ENCODE measurements around the gene SMIM14.
"Not testable (repeated sequence)": the region's sequence is repeated elsewhere in the genome, so short reads cannot be mapped to it uniquely, and the experiment has no call there.

The SMIM14 gene

GRCh38 chr4:39660045-39660444, 21.4 kb upstream of the SMIM14 start:
- H3K9me3 ChIP-seq (ENCODE audit: severe bottlenecking): no peaks in the 10 kb centered on the region
- ATAC-seq (ENCODE audit: low read depth) (no peak; the same call in 2 of the 3 replicates), DNase-seq (ENCODE audit: low spot score) (no peak)
- H3K4me1 ChIP-seq (ENCODE audit: insufficient read depth, poor library complexity, severe bottlenecking): peaks cover under 1% of the 10 kb centered on the region
- H3K36me3 ChIP-seq (ENCODE audit: low read depth): no peaks in the 10 kb centered on the region
- TF ChIP-seq CTCF (IDR thresholded peaks at IDR 0.05; ENCODE audit: poor library complexity, severe bottlenecking): no peak
- no peaks in the 10 kb centered on the region for H3K27me3 ChIP-seq (ENCODE audit: insufficient read depth, poor library complexity, severe bottlenecking)
- no peak overlapping the region for H3K27ac ChIP-seq (ENCODE audit: poor library complexity, severe bottlenecking)
- no peak overlapping the region for H3K4me3 ChIP-seq (ENCODE audit: severe bottlenecking)

- Histone ChIP-seq H3K4me1 (ENCODE audit: insufficient read depth, poor library complexity, severe bottlenecking) (no peaks in the 10 kb centered on the region), H3K4me3 (ENCODE audit: severe bottlenecking) (no peak overlapping the region), H3K27ac (ENCODE audit: poor library complexity, severe bottlenecking) (no peak overlapping the region), H3K36me3 (ENCODE audit: low read depth) (no peaks in the 10 kb centered on the region), H3K9me3 (ENCODE audit: severe bottlenecking) (no peaks in the 10 kb centered on the region), H3K27me3 (ENCODE audit: insufficient read depth, poor library complexity, severe bottlenecking) (no peaks in the 10 kb centered on the region)
- TF ChIP-seq CTCF (IDR thresholded peaks at IDR 0.05; ENCODE audit: poor library complexity, severe bottlenecking): peak; percentile 33
- ATAC-seq (ENCODE audit: low read depth) (no peak), DNase-seq (ENCODE audit: low spot score) (no peak)
Measured at GRCh38 chr4:39658756-39659155, 20.1 kb upstream of the SMIM14 start.

- no peak for TF ChIP-seq CTCF (IDR thresholded peaks at IDR 0.05; ENCODE audit: poor library complexity, severe bottlenecking)
- H3K36me3 ChIP-seq (ENCODE audit: low read depth): no peaks in the 10 kb centered on the region
- no peak for DNase-seq (ENCODE audit: low spot score)
- no peak overlapping the region for H3K4me3 ChIP-seq (ENCODE audit: severe bottlenecking)
- no peaks in the 10 kb centered on the region for H3K9me3 ChIP-seq (ENCODE audit: severe bottlenecking)
- H3K4me1 ChIP-seq (ENCODE audit: insufficient read depth, poor library complexity, severe bottlenecking): no peaks in the 10 kb centered on the region
- ATAC-seq (ENCODE audit: low read depth): no peak
- no peak overlapping the region for H3K27ac ChIP-seq (ENCODE audit: poor library complexity, severe bottlenecking)
- no peaks in the 10 kb centered on the region for H3K27me3 ChIP-seq (ENCODE audit: insufficient read depth, poor library complexity, severe bottlenecking)
Measured at GRCh38 chr4:39657465-39657864, 18.8 kb upstream of the SMIM14 start.

- H3K4me3 ChIP-seq (ENCODE audit: severe bottlenecking); H3K27ac ChIP-seq (ENCODE audit: poor library complexity, severe bottlenecking); H3K36me3 ChIP-seq (ENCODE audit: low read depth); DNase-seq (ENCODE audit: low spot score); H3K4me1 ChIP-seq (ENCODE audit: insufficient read depth, poor library complexity, severe bottlenecking); H3K9me3 ChIP-seq (ENCODE audit: severe bottlenecking); ATAC-seq (ENCODE audit: low read depth); H3K27me3 ChIP-seq (ENCODE audit: insufficient read depth, poor library complexity, severe bottlenecking): not testable (repeated sequence)
Measured at GRCh38 chr4:39656638-39657037, 18.0 kb upstream of the SMIM14 start.

GRCh38 chr4:39655876-39656275, 17.2 kb upstream of the SMIM14 start:
- no peaks in the 10 kb centered on the region for H3K9me3 ChIP-seq (ENCODE audit: severe bottlenecking)
- DNase-seq (ENCODE audit: low spot score) (no peak), ATAC-seq (ENCODE audit: low read depth) (no peak)
- no peak for TF ChIP-seq CTCF (IDR thresholded peaks at IDR 0.05; ENCODE audit: poor library complexity, severe bottlenecking)
- no peak overlapping the region for H3K4me3 ChIP-seq (ENCODE audit: severe bottlenecking)
- no peaks in the 10 kb centered on the region for H3K36me3 ChIP-seq (ENCODE audit: low read depth)
- no peaks in the 10 kb centered on the region for H3K4me1 ChIP-seq (ENCODE audit: insufficient read depth, poor library complexity, severe bottlenecking)
- H3K27ac ChIP-seq (ENCODE audit: poor library complexity, severe bottlenecking): no peak overlapping the region
- no peaks in the 10 kb centered on the region for H3K27me3 ChIP-seq (ENCODE audit: insufficient read depth, poor library complexity, severe bottlenecking)

All from RWPE2 (cell line).